C4-2B (cell line): ENCODE measurements around the gene ANKH.

ENCODE experiments used
- CTCF ChIP-seq: fragments of 450-650 bp; conservative IDR thresholded peaks from 2 replicates; pipeline ENCODE4 v1.5.1; 2017; ENCODE audit warnings: mild to moderate bottlenecking
- ZFX ChIP-seq: fragments of 450-650 bp; IDR thresholded peaks from 2 replicates; pipeline ENCODE4 v1.6.1; 2017

DNA sequence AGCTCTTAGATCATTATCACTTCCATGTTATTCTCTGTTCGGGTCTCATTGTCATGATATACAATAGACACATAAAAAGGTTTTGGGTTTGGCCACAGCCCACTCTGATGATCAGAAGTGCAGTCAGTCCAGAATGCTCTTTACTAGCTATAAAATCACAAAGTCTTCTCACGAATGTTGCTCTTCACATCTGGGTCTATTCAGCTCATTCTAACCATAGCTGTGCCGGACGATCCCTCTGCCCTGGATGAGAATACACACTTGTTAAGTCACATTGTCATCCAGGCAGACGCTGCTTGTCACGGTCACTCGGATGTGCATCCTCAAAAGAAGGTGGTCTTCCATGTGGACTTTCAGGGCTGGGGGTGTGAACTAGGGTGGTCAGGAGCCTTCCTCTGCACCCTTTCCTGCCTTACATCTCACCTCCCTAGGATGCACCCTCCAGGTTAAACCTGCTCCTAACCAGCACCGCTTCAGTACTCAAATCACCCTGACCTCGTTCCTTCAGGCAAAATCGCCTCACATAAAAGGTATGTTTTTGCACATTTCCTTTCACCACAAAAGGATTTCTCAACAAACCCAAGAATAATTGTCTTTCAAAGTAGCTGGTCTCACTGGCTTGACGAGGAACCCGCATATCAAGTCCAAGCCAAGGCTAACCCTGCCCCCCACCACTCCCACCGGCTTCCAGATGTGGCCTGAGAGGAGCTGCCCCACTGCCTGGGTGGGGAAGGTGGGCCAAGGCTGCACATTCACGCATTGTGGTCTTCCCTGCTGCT, 21.9 kb downstream of the ANKH start:
- TF ChIP-seq CTCF, result no peak
- TF ChIP-seq ZFX, result no peak
